GM18861 (cell line): ENCODE measurements around the gene MAN2A1.
A peak's percentile ranks its signal among the peaks of the same experiment; 100 is the strongest.

Experiments used
- ATAC-seq: cut with Tn5 transposase; IDR thresholded peaks from one replicate; pipeline ENCODE4 v1.9.1; 2021; ENCODE audit not compliant: unreplicated experiment

The MAN2A1 gene

GRCh38 chr5:109704282-109704952 is 14.7 kb downstream of the MAN2A1 start:
- ATAC-seq: no peak

- no peak for ATAC-seq
These were observed 15.9 kb downstream of the MAN2A1 start for GRCh38 chr5:109705596-109705995.

GRCh38 chr5:109706095-109706494 is 16.4 kb downstream of the MAN2A1 start:
- ATAC-seq: no peak

DNA sequence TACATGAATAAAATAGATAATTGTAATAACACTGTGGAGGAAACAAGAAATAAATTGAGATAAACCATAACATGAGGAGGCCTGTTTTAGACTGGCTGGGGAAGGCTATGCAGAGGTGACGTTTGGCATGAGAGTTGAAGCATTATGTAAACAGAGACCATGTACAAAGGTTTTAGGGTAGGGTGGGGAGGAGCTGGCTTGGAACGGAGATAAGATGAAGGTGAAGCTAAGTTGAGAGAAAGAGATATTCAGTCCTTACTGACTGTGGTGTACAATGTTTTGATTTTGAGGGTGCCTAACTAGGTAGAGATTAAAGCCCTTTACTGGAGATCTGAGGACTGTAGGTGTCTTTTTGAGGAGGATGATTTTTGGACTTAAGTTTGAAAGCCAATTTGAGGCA is 17.8 kb downstream of the MAN2A1 start:
- no peak for ATAC-seq

DNA sequence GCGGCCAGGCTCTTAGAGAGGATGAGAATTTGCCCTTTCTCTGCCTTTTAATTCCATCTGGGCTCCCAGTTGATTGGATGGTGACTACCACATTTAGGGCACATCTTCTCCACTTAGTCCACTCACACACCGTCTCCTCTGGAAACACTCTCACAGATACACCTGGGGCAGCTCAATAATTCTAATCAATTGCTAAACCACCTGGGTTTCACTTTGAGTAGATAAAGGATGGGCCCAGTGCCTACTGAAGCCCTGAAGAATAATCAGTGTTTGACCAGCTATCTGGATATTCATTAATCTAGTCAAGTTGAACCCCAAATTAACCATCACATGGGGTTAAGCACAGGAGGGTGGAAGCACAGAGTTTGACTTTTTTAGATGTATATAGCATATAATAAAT is 19.1 kb downstream of the MAN2A1 start:
- ATAC-seq: no peak

- ATAC-seq: no peak
These were observed 19.5 kb downstream of the MAN2A1 start for GRCh38 chr5:109709225-109709624.

GRCh38 chr5:109711673-109712072 is 21.9 kb downstream of the MAN2A1 start:
- ATAC-seq: no peak

- ATAC-seq: no peak
These were observed 23.7 kb downstream of the MAN2A1 start for GRCh38 chr5:109713453-109713852.

DNA sequence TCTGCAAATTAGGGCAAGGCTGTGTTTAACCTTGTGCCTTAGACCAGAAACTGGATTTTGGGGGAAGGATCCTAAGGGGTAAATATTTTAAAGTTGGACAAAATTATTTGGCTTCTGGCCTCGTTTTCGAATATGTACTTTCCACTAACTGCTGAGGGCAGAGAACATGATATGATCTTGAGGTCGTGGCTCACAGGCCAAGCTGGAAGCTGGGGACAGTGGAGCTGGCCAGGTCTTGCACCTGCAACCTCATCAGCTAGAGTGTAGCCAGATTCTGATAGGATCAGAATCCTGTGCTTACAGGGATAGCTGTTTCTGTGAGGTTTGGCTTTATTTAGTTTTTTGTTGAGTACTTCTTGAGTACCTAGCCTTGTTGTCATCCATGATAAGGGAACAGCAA is 24.9 kb downstream of the MAN2A1 start:
- no peak for ATAC-seq

DNA sequence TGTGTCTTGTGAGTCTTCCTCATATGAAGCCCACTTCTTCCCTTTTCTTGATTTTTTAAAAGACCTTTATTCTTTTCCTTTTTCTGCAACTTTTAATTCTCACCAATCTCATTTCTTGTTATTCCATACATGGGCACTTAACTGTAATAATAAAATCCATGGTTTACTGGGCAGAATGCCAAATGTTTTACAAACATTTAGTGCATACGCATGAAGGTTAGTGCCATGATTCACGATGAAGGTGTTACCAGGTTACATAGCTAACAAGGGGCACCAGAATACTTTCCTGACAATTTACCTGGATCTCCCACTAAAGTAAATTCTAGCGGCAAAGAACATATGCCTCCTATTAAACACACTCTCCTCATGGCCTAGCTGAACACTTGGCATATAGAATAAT is 28.5 kb downstream of the MAN2A1 start:
- ATAC-seq: no peak

- ATAC-seq: no peak
These were observed 28.9 kb downstream of the MAN2A1 start for GRCh38 chr5:109718632-109719031.

DNA sequence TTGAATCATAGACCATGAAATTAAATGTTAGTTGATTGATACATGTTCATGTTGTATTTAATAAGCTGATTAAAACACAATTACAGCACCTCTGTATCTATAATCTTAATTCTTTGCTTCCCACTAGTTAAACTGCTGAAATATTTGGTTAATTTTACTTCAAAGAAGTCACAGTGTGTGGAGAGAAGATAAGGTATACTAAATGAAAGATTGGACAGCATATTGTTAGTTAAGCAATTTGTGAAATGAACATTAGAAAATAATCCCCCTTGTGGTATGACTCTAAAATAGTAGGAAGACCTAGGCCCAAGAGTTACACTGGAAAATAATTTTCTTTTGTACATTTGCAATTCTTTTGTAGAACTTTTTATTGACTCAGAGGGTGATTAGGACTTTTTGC is 30.3 kb downstream of the MAN2A1 start:
- ATAC-seq: no peak

DNA sequence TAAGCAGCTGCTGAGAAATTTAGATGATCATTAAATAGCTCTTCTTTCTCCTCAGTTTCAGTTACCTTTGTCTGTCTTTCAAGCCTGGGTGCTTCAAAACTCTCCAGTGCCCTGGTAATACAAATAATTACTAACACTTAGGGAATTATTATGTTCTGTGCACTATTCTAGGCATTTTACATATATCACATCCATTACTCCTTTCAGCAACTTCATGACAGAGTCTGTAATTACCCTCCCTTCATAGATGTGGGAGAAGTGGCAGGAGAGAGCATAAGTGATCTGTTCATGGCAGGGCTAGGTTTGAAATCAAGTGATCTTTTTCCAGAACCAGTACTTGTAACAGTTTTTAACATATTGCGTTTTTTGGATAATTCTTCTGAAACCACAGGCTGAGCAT is 32.0 kb downstream of the MAN2A1 start:
- no peak for ATAC-seq

DNA sequence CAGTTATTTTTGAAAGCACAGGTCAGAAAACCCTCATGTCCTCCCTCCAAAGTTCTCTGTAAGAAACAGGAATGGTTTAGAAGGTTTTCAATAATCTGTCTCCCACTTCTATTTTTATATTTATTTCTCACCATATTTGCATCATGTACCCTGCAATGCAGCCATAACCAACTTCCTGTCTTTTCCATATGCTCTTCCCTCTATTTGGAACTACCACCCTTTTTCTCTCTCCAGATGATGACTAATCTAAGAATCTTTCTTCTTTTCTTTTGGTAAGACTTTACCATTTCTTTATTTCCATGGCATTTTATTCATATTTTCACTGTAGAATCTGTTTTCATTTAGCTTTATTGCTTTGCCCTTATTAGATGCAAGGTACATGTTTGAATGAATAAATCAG is 33.9 kb downstream of the MAN2A1 start:
- ATAC-seq: no peak

DNA sequence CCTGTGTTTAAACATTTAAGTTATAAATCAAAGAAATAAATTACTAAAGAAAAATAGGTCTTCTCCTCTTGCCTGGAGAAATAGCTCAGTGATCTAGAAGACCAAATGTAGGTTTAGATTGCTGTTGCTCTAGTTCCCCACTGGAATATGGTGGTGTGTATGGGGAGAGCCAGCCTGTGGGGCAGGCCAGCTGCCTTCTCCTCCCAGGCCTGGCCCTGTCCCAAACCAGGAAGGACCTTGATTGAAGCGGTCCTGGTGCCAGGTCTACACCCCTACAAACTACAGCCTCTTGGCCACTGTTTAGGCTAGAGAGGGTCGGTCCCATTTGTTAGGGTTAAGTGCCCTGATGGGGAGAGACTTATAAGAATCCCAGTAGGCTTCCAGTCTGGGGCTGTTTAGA is 35.4 kb downstream of the MAN2A1 start:
- ATAC-seq: no peak

GRCh38 chr5:109739741-109740728 is 50.3 kb downstream of the MAN2A1 start:
- peak; percentile 93 for ATAC-seq

GRCh38 chr5:109740966-109741365 is 51.2 kb downstream of the MAN2A1 start:
- no peak for ATAC-seq

GRCh38 chr5:109741390-109741789 is 51.7 kb downstream of the MAN2A1 start:
- ATAC-seq: no peak

GRCh38 chr5:109743041-109743531 is 53.4 kb downstream of the MAN2A1 start:
- ATAC-seq: no peak

DNA sequence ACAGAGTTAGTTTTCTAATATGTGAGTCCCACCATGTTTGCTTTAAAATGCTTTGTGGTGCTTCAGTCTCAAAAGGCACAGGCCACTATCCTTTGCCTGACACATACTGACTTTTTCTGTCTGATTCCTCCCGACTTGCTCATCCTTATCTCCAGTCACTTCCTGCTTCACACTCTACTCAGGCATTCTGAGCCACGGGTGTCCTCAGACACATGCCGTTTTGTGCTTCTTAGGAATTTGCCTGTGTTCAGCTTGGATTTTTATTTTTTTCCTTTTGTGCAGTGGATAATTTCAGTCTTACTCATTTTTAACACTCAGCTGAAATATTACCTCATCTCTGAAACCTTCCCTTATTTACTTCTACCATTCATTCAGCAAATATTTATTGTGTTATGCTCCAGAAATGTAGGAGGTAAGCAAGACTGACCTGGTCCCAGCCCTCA is 54.1 kb downstream of the MAN2A1 start:
- no peak for ATAC-seq

GRCh38 chr5:109744261-109744660 is 54.5 kb downstream of the MAN2A1 start:
- ATAC-seq: no peak

- no peak for ATAC-seq
These were observed 58.8 kb downstream of the MAN2A1 start for GRCh38 chr5:109748546-109748945.
